Measurements from ENCODE around the gene PDE4B.

Gene PDE4B

DNA sequence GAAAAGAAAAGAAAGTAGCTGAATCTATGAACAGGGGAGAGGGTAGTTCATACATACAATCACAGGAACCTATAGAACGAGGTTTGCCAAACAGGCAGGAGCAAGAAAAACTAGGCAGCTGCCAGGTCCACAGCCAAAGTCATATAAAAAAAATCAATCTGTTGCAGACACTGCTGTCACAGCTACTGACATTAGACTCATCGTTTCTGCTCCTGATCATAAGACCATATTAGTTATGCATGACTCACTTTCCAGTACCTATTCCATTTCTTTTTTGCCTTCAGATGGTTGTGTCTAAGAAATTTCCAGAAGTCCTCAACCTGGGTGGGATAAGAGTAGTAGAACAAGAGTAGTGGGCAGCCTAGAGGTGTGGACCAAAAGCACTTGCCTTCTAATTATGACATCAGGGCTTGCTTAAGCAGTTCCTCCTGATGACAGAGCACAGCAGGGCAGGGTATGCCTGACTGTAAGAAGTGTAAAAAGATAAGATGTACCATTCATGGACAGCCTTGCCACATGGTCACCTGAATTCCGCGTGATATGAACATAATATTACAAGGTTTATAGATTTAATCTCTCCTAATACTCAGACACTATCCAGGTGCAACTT lies 418.0 kb downstream of the PDE4B start:
- Histone ChIP-seq H3K9me3 (replicated peaks; ENCODE audit: low read length) (no peaks in the 10 kb centered on the region), H3K4me1 (ENCODE audit: control insufficient read depth, insufficient read depth, low read length) (peaks cover 11% of the 10 kb centered on the region), H3K4me3 (ENCODE audit: low read length) (no peak overlapping the region), H3K36me3 (ENCODE audit: insufficient read depth, low read length) (no peaks in the 10 kb centered on the region), H3K4me2 (ENCODE audit: low read length) (no peak overlapping the region), H3K27me3 (ENCODE audit: control insufficient read depth, insufficient read depth, low read length) (no peaks in the 10 kb centered on the region), H3K9ac (ENCODE audit: low read depth, low read length) (no peak overlapping the region)

DNA sequence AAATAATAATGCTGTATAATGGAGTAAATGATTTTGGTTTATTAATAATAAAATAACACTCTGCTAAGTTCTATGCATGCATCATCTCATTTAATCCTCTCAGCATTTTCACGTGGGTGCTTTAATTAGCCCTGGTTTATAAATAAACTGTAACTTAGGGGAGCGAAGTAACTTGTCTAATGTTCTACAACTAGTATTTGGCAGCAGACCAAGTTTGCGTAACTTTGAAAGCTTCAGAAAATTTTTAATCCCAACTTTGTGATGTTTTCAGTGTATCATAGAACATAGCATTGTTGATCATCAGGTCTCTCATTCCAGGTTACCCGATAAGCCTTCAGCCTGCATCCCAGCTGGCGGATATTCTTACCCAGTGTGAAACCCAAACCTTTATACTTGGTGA lies 418.8 kb downstream of the PDE4B start:
- Histone ChIP-seq H3K9me3 (replicated peaks; ENCODE audit: low read length) (no peaks in the 10 kb centered on the region), H3K36me3 (ENCODE audit: insufficient read depth, low read length) (no peaks in the 10 kb centered on the region), H3K27me3 (ENCODE audit: control insufficient read depth, insufficient read depth, low read length) (no peaks in the 10 kb centered on the region), H3K4me3 (ENCODE audit: low read length) (no peak overlapping the region), H3K9ac (ENCODE audit: low read depth, low read length) (no peak overlapping the region), H3K4me2 (ENCODE audit: low read length) (no peak overlapping the region), H3K4me1 (ENCODE audit: control insufficient read depth, insufficient read depth, low read length) (peaks cover 11% of the 10 kb centered on the region)

DNA sequence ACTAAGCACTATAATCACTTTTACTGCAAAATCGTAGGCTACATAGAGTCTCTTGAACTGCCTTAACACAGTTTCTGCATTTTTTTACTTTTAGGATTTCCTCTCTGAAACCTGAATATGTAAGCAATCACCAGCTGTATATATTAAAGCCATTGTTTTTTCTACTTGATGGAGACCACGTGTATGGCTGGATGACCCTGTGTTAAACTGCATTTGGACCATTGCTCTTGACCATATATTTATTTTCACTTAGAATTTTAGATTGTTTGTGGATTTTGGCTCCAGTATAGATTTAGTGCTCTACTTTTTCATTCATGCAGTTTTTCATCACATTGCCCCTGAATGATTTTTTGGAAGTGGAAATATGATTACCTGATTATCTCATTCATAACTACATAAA lies 420.8 kb downstream of the PDE4B start:
- Histone ChIP-seq H3K4me1 (ENCODE audit: control insufficient read depth, insufficient read depth, low read length) (peaks cover 4% of the 10 kb centered on the region), H3K4me3 (ENCODE audit: low read length) (no peak overlapping the region), H3K4me2 (ENCODE audit: low read length) (no peak overlapping the region), H3K9ac (ENCODE audit: low read depth, low read length) (no peak overlapping the region), H3K9me3 (replicated peaks; ENCODE audit: low read length) (no peaks in the 10 kb centered on the region), H3K36me3 (ENCODE audit: insufficient read depth, low read length) (no peaks in the 10 kb centered on the region), H3K27me3 (ENCODE audit: control insufficient read depth, insufficient read depth, low read length) (no peaks in the 10 kb centered on the region)

DNA sequence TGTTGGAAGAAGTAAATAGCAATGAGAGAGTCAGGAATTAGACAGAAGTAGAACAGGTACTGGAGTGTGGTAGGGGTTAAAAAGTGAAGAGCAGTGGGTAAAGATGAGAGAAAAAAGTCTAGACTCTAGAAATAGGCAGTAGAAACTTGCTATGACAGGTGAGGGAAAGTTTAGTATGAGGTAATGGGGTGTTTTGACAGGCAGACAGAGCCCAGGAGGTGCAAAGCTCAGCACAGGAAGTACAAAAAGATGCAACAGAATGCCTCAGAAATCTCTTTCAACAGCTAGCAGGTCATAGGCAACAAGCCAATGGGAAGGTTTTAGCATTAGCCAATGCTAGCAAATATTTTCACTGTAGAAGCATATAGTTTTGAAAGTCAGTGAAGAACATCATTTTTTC lies 422.2 kb downstream of the PDE4B start:
- no peaks in the 10 kb centered on the region for H3K36me3 ChIP-seq (ENCODE audit: insufficient read depth, low read length)
- H3K27me3 ChIP-seq (ENCODE audit: control insufficient read depth, insufficient read depth, low read length): no peaks in the 10 kb centered on the region
- no peak overlapping the region for H3K4me3 ChIP-seq (ENCODE audit: low read length)
- no peak overlapping the region for H3K9ac ChIP-seq (ENCODE audit: low read depth, low read length)
- H3K9me3 ChIP-seq (replicated peaks; ENCODE audit: low read length): no peaks in the 10 kb centered on the region
- H3K4me1 ChIP-seq (ENCODE audit: control insufficient read depth, insufficient read depth, low read length): peaks cover 4% of the 10 kb centered on the region
- H3K4me2 ChIP-seq (ENCODE audit: low read length): no peak overlapping the region

DNA sequence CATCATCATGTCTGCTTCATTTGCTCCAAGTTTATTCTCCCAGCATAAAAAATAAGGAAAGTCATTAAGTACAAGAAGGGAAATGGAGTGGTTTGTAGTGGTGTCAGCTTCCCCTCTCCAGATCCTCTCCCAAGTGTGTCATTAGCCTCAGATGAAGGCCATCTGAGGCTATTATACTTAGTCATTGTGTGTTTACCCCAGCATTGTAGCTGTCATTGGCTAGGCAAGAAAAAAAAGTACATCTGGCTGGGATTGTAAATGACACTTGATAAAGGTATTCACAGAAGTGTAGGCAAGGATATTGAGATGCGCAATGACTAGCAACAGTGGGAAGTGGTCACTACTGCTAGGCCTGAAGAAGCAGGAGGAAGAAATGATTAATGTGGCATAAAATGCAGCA lies 424.3 kb downstream of the PDE4B start:
- Histone ChIP-seq H3K9ac (ENCODE audit: low read depth, low read length) (no peak overlapping the region), H3K27me3 (ENCODE audit: control insufficient read depth, insufficient read depth, low read length) (no peaks in the 10 kb centered on the region), H3K36me3 (ENCODE audit: insufficient read depth, low read length) (no peaks in the 10 kb centered on the region)

DNA sequence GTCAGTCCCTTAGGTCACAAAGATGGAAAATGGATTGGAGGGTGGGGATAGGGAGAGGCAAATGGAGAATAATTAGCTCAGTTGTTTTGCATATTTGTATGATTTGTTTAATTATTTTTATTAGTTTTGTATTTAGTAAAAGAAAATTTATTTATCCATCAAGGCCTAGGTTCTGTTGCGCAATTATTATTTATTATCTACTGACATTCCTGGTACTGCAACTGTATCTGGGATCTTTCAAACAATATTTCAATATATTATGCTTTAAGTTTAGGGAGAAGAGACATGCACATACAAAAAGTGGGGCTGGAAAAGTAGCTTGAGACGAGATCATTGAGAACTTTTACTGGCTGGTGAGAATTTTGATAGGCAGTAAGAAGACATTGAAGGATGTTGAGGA lies 424.9 kb downstream of the PDE4B start:
- Histone ChIP-seq H3K4me2 (ENCODE audit: low read length) (no peak overlapping the region), H3K4me1 (ENCODE audit: control insufficient read depth, insufficient read depth, low read length) (peaks cover 4% of the 10 kb centered on the region), H3K36me3 (ENCODE audit: insufficient read depth, low read length) (no peaks in the 10 kb centered on the region), H3K4me3 (ENCODE audit: low read length) (no peak overlapping the region), H3K9ac (ENCODE audit: low read depth, low read length) (no peak overlapping the region), H3K27me3 (ENCODE audit: control insufficient read depth, insufficient read depth, low read length) (no peaks in the 10 kb centered on the region), H3K9me3 (replicated peaks; ENCODE audit: low read length) (no peaks in the 10 kb centered on the region)

More for the DNA sequence above, 424.3 kb downstream of the PDE4B start:
- Histone ChIP-seq H3K4me2 (ENCODE audit: low read length) (no peak overlapping the region), H3K4me3 (ENCODE audit: low read length) (no peak overlapping the region), H3K9me3 (replicated peaks; ENCODE audit: low read length) (no peaks in the 10 kb centered on the region), H3K4me1 (ENCODE audit: control insufficient read depth, insufficient read depth, low read length) (peaks cover 4% of the 10 kb centered on the region)

DNA sequence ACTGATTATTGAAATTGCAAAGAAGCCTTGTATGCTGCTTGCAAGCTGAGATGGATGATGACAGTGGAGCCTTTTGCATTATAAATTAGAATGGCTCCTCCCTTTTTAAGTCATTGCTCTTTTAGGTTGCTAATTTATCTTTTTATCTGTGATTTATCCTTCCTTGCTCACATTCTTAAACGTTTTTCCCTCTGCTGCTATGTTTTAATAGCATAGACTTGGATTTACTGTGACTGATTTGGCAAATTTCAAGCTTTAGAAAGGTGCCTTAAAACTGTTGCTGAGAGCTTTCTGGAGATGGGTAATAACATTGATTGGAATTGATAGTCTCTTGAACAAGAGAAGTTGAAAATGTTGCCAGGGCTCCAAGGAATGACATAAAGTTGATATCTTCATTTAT lies 427.8 kb downstream of the PDE4B start:
- no peak overlapping the region for H3K4me3 ChIP-seq (ENCODE audit: low read length)
- H3K4me1 ChIP-seq (ENCODE audit: control insufficient read depth, insufficient read depth, low read length): peaks cover 4% of the 10 kb centered on the region
- no peaks in the 10 kb centered on the region for H3K27me3 ChIP-seq (ENCODE audit: control insufficient read depth, insufficient read depth, low read length)
- no peak overlapping the region for H3K9ac ChIP-seq (ENCODE audit: low read depth, low read length)
- H3K36me3 ChIP-seq (ENCODE audit: insufficient read depth, low read length): no peaks in the 10 kb centered on the region
- no peak overlapping the region for H3K4me2 ChIP-seq (ENCODE audit: low read length)
- no peaks in the 10 kb centered on the region for H3K9me3 ChIP-seq (replicated peaks; ENCODE audit: low read length)

DNA sequence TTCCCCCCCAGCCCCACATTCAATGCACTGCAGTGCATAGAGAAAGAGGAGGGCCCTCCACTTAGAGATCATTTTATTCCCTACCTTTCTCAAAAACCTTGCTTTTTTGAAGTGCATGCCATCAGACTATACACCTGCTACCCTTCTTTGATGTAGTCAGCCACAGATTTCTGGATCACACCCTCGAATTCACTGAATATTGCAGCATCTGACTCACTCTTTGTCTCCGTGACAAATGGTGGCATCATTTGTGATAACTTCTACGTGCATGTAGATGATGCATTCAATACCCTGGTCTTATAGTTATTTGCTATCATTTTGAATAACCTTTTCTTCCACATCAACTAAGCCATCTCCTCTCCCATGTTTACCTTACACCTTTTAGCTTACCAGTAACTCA lies 431.0 kb downstream of the PDE4B start:
- Histone ChIP-seq H3K9me3 (replicated peaks; ENCODE audit: low read length) (no peaks in the 10 kb centered on the region), H3K4me3 (ENCODE audit: low read length) (no peak overlapping the region), H3K36me3 (ENCODE audit: insufficient read depth, low read length) (no peaks in the 10 kb centered on the region), H3K4me1 (ENCODE audit: control insufficient read depth, insufficient read depth, low read length) (no peaks in the 10 kb centered on the region), H3K9ac (ENCODE audit: low read depth, low read length) (no peak overlapping the region), H3K27me3 (ENCODE audit: control insufficient read depth, insufficient read depth, low read length) (no peaks in the 10 kb centered on the region), H3K4me2 (ENCODE audit: low read length) (no peak overlapping the region)

DNA sequence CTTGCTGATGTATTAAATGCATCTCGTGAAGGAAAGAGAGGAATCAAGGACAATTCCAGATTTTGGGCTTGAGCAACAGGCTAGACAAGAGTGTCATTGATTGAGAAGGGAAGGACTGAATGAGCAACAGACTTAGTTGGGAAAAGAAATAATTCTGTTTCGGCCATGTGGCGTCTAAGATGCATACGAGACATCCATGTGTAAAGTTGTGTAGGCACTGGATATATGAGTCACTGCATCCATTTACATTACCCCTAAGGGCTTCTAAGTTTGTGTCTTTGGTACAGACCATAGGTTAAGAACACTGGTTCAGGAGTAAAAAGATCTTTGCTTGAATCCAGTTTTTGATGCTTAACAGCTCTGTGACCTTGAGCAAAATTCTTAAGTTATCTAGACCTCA lies 434.3 kb downstream of the PDE4B start:
- H3K4me1 ChIP-seq (ENCODE audit: control insufficient read depth, insufficient read depth, low read length): peaks cover 13% of the 10 kb centered on the region
- no peaks in the 10 kb centered on the region for H3K36me3 ChIP-seq (ENCODE audit: insufficient read depth, low read length)
- H3K4me2 ChIP-seq (ENCODE audit: low read length): no peak overlapping the region
- no peak overlapping the region for H3K9ac ChIP-seq (ENCODE audit: low read depth, low read length)
- no peak overlapping the region for H3K4me3 ChIP-seq (ENCODE audit: low read length)
- H3K9me3 ChIP-seq (replicated peaks; ENCODE audit: low read length): no peaks in the 10 kb centered on the region
- H3K27me3 ChIP-seq (ENCODE audit: control insufficient read depth, insufficient read depth, low read length): no peaks in the 10 kb centered on the region

DNA sequence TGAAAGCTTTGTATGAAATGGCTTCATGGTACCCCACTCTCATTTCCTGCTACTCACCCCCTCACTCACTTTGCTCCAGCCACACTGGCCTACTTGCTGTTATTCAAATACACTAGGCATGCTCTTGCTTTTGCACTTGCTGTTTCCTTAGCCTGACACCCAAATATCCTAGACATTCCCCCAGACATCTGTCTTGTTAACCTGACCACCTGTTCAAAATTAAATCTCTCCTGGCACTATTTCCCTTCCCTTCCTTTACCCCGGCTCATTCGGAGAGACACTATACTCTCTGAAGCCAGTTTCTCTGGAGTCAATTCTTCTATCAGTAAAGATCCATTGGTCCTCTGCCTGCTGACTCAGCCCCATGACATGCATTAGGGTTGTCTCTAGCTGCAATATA lies 435.3 kb downstream of the PDE4B start:
- Histone ChIP-seq H3K9ac (ENCODE audit: low read depth, low read length) (no peak overlapping the region), H3K4me3 (ENCODE audit: low read length) (no peak overlapping the region), H3K9me3 (replicated peaks; ENCODE audit: low read length) (no peaks in the 10 kb centered on the region), H3K4me1 (ENCODE audit: control insufficient read depth, insufficient read depth, low read length) (peaks cover 13% of the 10 kb centered on the region), H3K36me3 (ENCODE audit: insufficient read depth, low read length) (no peaks in the 10 kb centered on the region), H3K27me3 (ENCODE audit: control insufficient read depth, insufficient read depth, low read length) (no peaks in the 10 kb centered on the region), H3K4me2 (ENCODE audit: low read length) (no peak overlapping the region)

DNA sequence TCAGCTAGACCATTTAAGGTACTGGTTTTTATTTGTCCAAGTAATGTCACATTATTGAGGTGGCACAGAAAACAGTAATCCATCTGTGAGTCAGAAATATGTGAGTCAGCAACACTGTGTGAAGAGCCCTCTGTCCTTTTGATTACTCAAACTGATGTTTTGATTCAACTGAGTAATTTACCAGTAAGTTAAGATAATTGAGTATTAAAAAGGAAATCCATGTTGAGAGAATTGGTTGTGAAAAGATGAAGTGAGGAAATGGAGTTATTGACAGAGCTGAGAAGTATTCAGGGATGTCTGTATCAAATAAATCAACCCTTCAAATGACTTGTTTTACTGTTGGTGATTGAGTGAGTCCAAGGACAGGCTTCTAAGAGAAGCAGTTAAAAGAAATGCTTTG lies 438.5 kb downstream of the PDE4B start:
- H3K4me2 ChIP-seq (ENCODE audit: low read length): no peak overlapping the region
- H3K4me3 ChIP-seq (ENCODE audit: low read length): no peak overlapping the region
- no peaks in the 10 kb centered on the region for H3K36me3 ChIP-seq (ENCODE audit: insufficient read depth, low read length)
- peaks cover 13% of the 10 kb centered on the region for H3K4me1 ChIP-seq (ENCODE audit: control insufficient read depth, insufficient read depth, low read length)
- H3K27me3 ChIP-seq (ENCODE audit: control insufficient read depth, insufficient read depth, low read length): no peaks in the 10 kb centered on the region
- H3K9ac ChIP-seq (ENCODE audit: low read depth, low read length): no peak overlapping the region
- no peaks in the 10 kb centered on the region for H3K9me3 ChIP-seq (replicated peaks; ENCODE audit: low read length)

DNA sequence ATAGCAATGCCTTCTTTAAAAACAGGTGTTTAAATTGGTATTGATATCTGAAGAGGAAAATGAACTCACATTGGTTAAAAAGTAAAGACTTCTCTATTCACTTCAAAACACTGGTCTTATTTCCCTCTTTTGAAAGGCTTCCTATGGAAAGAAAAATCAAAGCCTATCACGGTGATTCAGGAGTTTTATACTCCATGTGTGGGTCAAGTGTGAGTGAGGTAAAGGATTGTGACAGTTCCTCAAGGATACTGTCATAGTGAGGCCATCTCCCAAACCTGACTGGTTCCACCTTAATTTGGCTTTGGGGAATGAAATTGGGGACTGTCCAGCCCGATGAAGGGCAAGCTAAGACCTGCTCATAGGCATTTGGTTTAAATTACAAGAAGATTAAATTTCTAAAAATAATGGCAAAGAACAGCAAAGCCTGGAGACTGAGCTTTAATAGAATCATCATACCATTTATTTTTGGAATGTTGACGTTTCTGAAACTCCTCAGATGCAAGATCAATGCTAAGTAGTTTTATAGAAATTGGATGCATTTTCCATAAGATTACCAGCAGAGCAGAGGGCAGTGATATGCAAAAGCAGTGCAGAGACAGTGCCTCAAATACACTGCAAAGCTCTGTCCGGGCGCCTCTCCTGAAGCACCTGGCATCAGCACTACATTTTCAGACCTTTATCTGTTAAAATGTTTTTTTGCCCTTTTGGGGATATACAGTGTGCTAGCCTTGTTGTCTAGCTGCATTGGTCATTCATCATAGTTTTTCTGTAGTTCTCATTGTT lies 439.2 kb downstream of the PDE4B start:
- no peaks in the 10 kb centered on the region for H3K36me3 ChIP-seq (ENCODE audit: insufficient read depth, low read length)
- no peak overlapping the region for H3K4me2 ChIP-seq (ENCODE audit: low read length)
- H3K27me3 ChIP-seq (ENCODE audit: control insufficient read depth, insufficient read depth, low read length): no peaks in the 10 kb centered on the region
- H3K9ac ChIP-seq (ENCODE audit: low read depth, low read length): no peak overlapping the region
- no peaks in the 10 kb centered on the region for H3K9me3 ChIP-seq (replicated peaks; ENCODE audit: low read length)
- no peak overlapping the region for H3K4me3 ChIP-seq (ENCODE audit: low read length)
- peaks cover 13% of the 10 kb centered on the region for H3K4me1 ChIP-seq (ENCODE audit: control insufficient read depth, insufficient read depth, low read length)
